CD4-positive, alpha-beta T cell treated with Interleukin-1 beta for 1 hour (primary cell): ENCODE results near the gene KRT82.
A peak's percentile ranks its signal among the peaks of the same experiment; 100 is the strongest.
"Not testable (repeated sequence)": the region's sequence is repeated elsewhere in the genome, so short reads cannot be mapped to it uniquely, and the experiment has no call there.

Experiments used
- DNase-seq, 2 donors: peaks; one replicate each; pipeline ENCODE4 v3.0.0-alpha.2; 2020 to 2022

KRT82 gene

GRCh38 chr12:52358575-52359350, 47.4 kb downstream of the KRT82 start:
- DNase-seq = no peak

DNA sequence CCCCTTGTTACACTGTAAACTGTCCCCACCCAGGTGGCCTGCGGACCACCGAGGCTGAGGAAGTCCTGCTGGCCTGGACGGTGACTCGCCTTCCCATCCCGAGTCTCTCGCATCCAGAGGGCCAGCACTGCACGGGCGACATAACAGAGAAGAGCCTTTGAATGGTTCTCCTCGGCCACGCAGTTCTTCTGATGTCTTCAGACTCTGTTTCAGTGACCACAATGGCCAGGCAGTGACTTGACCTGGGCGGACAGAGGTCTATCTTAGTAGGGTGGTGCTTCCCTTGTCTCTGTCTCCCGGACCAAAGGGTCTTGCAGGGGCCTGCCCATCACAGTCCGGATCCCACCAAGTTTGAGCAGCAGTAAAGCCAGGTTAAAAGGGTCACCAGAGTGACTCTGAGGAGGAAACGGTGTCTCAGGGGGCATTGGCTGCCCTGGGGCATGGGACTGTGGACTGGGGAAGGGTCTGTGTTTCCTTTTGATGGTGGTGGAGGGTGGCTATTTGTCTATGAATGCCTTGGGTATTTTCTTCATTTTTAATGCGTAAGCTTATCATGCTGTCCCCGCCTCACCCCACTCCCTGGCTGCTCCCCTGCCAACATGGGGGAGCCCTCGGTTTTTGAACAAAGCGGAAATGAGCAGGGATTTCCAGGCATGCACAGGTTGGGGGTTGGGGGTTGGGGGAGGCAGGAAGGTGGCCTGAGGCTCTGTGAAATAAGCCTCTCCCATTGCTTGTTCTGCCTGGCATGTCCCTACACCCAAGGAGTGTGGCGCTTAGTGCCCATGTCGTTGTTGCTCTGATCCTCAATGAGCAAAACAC, 49.2 kb downstream of the KRT82 start:
- no peak for DNase-seq

DNA sequence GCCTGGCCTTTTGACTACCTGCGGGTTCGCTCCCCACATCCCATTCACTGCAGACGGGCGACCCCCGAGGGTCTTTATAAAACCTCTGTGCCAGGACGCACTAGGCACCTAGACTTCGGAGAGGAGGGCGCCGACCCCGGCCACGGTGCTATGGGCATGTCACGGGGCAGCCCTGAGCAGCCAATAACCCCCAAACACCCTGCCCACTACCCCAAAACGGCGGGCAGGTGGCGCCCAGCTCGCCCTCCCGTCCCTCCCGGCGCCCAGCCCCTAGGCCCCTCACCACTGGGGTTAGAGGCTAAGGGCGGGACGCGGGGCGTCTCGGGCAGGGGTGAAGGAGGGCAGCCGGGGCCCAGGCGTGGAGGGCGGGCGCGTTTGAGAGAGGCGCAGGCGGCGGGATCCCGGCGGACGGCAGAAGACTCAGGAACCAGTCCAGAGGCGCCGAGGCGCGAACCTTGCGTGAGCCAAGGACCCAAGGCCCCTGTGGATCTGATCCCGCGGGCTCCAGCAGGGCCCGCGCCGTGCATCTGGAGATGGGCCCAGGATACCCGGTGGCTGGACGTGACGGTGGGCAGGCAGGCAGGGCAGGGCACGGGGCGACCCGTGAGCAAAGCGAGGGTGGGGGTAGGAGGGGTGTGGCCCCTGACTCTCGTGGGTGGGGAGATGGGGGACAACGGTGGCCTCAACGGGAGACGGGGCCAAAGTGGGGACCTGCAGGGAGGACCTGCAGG, 49.9 kb downstream of the KRT82 start:
- DNase-seq = no peak

- DNase-seq = no peak
Observed at GRCh38 chr12:52355176-52355575, 51.0 kb downstream of the KRT82 start.

GRCh38 chr12:52354200-52354599, 51.9 kb downstream of the KRT82 start:
- no peak for DNase-seq

DNA sequence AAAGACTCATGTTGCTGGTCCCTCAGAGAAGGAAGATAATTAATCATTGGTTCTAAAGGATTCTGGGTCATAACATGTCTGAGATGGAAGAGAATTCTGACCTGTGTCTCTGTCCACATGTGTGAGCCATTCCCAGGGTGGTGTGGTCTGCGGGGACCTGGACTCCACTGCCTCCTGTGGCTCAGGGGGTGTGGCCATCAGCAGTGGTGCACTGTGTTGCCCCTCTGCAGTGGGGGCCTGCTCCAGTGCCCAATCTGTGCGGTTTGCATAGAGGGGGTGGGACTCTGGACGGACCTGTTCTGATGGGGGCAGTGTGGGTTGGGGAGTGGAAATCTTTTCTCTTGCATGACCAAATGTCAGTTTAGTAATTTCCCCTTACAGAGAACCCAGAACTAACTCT, 52.4 kb downstream of the KRT82 start:
- DNase-seq = no peak

DNA sequence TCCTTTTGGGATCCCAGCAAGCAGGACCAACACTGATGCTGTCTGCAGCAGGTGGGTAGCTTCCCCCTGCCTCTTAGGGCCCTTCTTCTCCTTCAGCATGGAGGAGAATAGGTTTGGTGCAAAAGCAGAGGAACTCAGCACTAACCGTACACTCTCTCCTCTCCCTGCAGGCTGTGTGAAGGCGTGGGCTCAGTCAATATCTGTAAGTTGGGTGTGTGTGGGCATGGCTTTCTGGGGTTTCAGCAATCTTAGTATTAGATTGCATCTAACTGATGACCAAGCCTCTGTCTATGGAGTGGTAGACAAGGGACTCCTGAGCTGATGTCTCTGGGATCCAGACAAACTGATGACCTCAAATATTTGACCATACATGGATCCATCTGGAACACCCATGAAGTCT, 53.2 kb downstream of the KRT82 start:
- DNase-seq = no peak

GRCh38 chr12:52351196-52352059, 54.7 kb downstream of the KRT82 start:
- DNase-seq = peak; percentile 59 to 66

DNA sequence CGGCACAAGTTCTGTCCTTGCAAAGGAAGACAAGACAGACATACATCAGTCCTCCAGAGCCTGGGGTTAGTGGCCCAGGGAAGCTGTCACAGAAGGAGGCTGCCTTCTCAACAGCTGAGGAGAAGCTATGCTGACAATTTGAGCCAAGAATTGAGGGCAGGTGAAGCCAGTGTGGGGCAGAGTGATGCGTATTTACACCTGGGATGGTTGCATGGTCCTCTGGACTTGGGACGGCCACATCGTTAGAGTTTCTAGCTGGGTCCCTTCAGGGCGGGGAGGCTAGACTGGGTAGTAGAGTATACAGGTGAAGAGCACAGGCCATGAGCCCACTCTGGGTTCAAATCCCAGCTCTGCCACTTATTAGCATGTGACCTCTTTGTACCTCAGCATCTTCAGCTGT, 55.3 kb downstream of the KRT82 start:
- DNase-seq = no peak

- no peak for DNase-seq
Observed at GRCh38 chr12:52350021-52350620, 56.0 kb downstream of the KRT82 start.

GRCh38 chr12:52349196-52349595, 56.9 kb downstream of the KRT82 start:
- no peak for DNase-seq

GRCh38 chr12:52347551-52348510, 58.3 kb downstream of the KRT82 start:
- no peak for DNase-seq

DNA sequence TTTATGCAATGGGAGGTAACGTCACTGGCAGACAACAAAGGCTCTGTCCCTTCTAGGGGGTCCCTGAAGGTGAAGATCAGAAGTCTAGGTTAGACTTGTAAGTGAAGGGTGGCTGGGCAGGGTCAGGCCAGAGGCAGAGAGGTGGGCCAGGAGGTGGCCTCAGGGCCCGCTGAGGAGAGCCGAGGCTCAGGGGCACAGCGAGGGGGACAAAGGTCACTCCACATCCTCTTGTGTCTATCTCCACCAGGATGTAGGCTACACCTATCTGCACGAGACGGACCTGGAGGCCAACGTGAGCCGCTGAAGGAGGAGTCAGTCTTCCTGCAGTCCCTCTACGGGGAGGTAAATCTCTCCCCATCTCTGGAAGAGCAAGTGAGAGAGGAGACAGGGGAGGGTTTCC, 59.1 kb downstream of the KRT82 start:
- no peak for DNase-seq

DNA sequence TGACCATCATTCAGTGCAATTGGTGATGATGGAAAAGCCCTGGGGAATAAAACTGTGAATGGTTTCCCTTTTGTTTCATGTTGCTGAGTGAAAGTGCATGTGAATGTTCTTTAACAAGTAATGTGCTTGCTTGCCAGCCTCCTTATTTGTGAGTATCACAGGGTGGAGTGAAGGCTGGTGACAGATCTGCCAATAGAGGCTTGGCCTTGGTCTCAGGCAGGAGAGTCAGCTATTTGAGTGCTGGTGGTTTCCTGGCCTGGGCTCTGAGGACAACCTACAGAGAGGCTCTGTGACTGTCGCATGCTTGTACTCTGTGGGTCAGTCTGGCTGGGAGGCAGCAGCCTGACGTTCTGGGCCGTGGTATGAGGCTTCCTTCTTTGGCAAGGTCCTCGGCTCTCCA, 59.5 kb downstream of the KRT82 start:
- no peak for DNase-seq

- not testable (repeated sequence) for DNase-seq
Observed at GRCh38 chr12:52345041-52345440, 61.1 kb downstream of the KRT82 start.

DNA sequence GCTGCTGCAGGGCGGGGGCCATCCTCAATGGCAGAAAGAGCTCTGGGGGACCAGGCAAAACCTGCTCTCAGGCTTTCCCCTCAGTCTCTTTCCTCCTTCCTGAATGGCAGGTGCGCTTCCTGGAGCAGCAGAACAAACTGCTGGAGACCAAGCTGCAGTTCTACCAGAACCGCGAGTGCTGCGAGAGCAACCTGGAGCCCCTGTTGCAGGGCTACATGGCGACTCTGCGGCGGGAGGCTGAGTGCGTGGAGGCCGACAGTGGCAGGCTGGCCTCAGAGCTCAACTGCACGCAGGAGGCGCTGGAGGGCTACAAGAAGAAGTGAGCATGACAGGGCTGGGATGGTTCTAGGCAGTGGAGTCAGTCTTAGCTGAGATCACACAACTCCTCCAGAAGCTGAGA, 62.0 kb downstream of the KRT82 start:
- DNase-seq = no peak
